Fibroblast of villous mesenchyme (primary cell): ENCODE data around the gene SORL1. TPM values are rescaled to one million over a fixed set of nuclear protein-coding genes. Genes with fewer than 3 reads are reported as not detected.

Experiments used
- DNase-seq: peaks from one replicate; pipeline ENCODE4 v3.0.0-alpha.2; 2010; ENCODE audit warnings: low read depth
- H3K4me3 ChIP-seq: 2 replicates; pipeline ENCODE4 v1.5.1; 2011; ENCODE audit warnings: low read depth, mild to moderate bottlenecking, low read length
- CTCF ChIP-seq: IDR thresholded peaks from 2 replicates; pipeline ENCODE4 v1.5.1; 2012; ENCODE audit warnings: low read depth, mild to moderate bottlenecking, low read length; ENCODE audit not compliant: insufficient read depth
- total RNA-seq: library from RNA; depleted of rRNA; stranded (reverse); fragments of >200 nt; gene quantifications from 2 replicates; pipeline ENCODE4 v1.2.3, GENCODE V29; 2012

Gene SORL1
- total RNA-seq, 1 donor: 0.43 TPM

DNA sequence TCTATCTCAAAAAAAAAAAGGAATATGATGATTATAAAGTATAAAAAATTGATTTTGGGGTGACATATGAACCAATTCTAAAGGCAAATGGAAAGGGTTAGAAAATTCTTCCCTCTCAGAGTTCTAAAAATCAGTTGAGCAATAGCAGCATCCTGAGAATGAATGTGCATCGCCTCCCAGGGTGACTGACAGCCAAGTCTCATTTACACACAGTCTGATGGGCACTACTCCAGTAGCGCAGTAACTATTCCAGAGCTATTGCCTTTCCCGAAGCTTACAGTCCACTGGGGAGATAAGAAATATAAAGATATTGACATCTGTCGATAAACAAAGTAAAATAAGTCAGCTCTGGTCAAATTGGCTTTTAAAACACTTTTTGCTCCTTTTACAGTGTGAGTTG lies 32.3 kb upstream of the SORL1 start:
- no peak for DNase-seq
- TF ChIP-seq CTCF: no peak
- H3K4me3 ChIP-seq: no peak overlapping the region

DNA sequence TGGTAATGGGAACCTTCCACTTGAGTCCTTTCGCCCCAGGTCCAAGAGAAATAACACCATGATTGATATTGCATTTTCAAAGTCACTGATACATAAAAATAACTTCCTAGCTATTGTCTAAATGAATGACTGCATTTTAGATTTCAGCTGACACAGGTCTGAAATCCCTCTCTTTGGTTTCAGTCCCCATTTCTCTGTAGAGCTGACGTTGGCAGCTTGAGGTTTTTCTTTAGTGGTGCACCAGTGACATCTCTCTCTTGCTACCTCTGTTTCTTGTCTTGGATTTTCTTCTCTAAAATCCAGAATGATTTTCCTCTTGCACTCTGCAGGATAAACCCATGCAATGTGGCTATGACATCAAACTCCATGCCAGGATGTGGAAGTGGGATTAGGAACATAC lies 31.7 kb upstream of the SORL1 start:
- no peak for TF ChIP-seq CTCF
- no peak for DNase-seq

GRCh38 chr11:121421149-121421901 lies 30.8 kb upstream of the SORL1 start:
- TF ChIP-seq CTCF: no peak
- no peak overlapping the region for H3K4me3 ChIP-seq
- no peak for DNase-seq

More for the DNA sequence above, 31.7 kb upstream of the SORL1 start:
- H3K4me3 ChIP-seq: no peak overlapping the region

- no peak for TF ChIP-seq CTCF
- no peak overlapping the region for H3K4me3 ChIP-seq
- DNase-seq: no peak
These were observed 29.4 kb upstream of the SORL1 start for GRCh38 chr11:121422675-121423074.

DNA sequence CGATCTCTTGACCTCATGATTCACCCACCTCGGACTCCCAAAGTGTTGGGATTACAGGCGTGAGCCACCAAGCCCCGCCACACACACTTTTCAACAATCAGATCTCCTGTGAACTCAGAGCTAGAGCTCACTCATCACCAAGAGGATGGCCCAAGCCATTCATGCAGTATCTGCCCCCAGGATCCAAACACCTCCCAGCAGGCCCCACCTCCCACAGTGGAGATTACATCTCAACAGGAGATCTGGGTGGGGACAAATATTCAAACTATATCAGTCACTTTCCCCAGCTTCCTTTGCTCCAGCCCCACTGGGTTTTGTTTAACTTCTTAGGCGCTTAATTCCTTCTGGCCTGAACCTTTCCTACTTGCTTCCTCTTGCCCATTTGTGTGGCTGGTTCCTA lies 26.3 kb upstream of the SORL1 start:
- no peak overlapping the region for H3K4me3 ChIP-seq
- no peak for DNase-seq
- no peak for TF ChIP-seq CTCF

DNA sequence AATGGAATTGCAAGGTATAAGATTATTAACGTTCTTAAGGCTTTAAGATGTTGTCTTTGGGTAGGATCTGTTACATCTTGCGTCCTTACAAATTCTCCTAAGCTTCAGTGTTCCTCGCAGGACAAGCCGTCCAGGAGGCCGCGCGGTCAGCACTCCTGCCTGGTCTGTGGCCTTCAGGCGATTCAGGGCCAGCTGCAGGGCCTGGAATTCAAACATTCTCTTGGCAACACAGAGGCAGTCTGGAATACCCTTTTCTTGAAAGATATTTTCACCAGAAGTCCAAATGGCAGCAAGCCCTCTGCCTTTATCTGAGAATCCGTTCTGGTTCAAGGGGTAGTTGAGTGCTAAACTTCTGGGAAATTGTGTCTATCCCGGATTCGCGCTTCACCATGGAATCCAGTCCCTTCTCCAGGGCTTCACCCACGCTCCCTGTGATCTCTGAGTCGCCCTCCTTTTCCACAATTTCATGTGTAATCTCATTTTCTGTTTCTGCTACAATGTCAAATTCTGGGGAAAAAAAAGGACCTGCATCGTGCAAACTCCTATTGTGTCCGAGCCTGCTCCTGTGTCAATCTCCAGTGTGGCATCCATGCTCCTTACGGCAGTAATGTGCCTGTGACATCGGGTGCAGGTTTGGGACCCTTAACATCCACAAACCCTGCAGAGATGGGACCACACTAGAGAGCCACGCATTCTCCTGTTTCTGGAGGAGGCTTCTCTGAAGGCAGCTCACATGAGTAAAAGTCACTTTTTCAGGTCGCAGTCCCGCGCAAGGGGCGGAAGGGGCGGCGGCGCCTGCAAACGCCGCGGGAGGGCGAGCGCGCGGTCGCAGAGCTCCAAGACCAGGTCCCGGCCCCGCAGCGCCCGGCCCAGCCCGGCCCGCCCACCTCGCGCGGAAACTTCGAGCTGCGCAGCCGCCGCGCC lies 25.4 kb upstream of the SORL1 start:
- H3K4me3 ChIP-seq: no peak overlapping the region
- no peak for TF ChIP-seq CTCF
- DNase-seq: no peak
